Stimulated activated effector memory CD8-positive, alpha-beta T cell treated with anti-CD3 and anti-CD28 coated beads, Interleukin-12 subunit alpha, Interleukin-12 subunit beta, amount 100 ng/mL, for 72 hours (primary cell): Measurements from ENCODE around the gene CYB561D2.
A peak's percentile ranks its signal among the peaks of the same experiment; 100 is the strongest.

Source experiments
- ATAC-seq: fragments of 150-1000 bp; cut with Tn5 transposase; 2 replicates; pipeline ENCODE4 v1.10.0; 2021
- DNase-seq, 2 donors: peaks; one replicate each; pipeline ENCODE4 v3.0.0; 2021 to 2022; ENCODE audit warnings: low spot score in 2 of 2
- H3K27ac Mint-ChIP-seq: one replicate; pipeline ENCODE4 v1.8.0; 2022; ENCODE audit warnings: mild to moderate bottlenecking, mixed read lengths
- H3K36me3 Mint-ChIP-seq: one replicate; pipeline ENCODE4 v1.8.0; 2022; ENCODE audit warnings: mild to moderate bottlenecking, mixed read lengths
- H3K4me1 Mint-ChIP-seq: one replicate; pipeline ENCODE4 v1.8.0; 2022; ENCODE audit warnings: mixed read lengths
- H3K4me3 Mint-ChIP-seq: one replicate; pipeline ENCODE4 v1.8.0; 2022; ENCODE audit warnings: mild to moderate bottlenecking, mixed read lengths
- H3K9me3 Mint-ChIP-seq: one replicate; pipeline ENCODE4 v1.8.0; 2022; ENCODE audit warnings: mixed read lengths

The CYB561D2 gene

DNA sequence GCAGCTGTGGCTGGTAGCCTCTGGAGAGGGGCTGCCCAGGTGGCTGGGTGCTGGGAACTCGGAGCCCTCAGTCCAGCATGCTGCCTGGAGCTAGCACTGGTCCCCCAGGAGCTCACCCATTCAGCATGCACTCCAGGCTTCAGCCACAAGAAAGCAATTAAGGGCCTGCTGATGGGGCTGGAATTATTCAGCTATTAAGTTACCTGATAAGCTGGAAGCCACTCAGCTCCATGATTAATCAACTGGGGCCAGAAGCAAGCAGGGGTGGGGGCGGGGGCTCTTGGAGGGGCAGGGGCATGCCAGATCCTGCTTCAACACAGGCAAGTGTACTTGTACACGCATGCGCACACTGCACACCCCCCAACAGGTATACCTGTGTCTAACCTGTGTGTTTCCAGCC is 30.7 kb downstream of the CYB561D2 start:
- H3K4me1 Mint-ChIP-seq, result peaks cover 7% of the 10 kb centered on the region
- no peak for ATAC-seq
- peak overlapping the region; percentile 72 for H3K27ac Mint-ChIP-seq
- DNase-seq, result no peak
- no peaks in the 10 kb centered on the region for H3K9me3 Mint-ChIP-seq
- H3K4me3 Mint-ChIP-seq, result no peak overlapping the region
- peaks cover 7% of the 10 kb centered on the region for H3K36me3 Mint-ChIP-seq

DNA sequence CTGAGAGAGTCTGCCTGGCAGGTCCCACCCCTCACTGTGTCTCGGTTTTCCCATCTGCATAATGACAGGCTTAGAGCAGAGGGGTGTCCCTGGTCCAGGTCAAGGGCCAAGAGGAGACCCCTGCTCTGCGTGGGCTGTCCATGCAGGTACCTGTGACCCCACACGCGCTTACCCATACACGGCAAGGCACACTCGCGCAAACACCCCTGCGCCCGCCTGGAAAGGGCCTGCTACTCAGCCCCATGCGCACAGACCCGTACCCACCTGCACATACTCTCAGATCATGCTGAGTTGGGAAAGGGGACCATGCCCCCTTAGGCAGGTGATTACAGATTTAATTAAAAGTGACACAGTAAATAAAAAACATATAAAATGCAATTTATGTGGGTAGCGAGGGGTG is 32.1 kb downstream of the CYB561D2 start:
- Mint-ChIP-seq H3K9me3 (no peaks in the 10 kb centered on the region), H3K4me1 (peaks cover 7% of the 10 kb centered on the region), H3K36me3 (peaks cover 7% of the 10 kb centered on the region), H3K4me3 (no peak overlapping the region), H3K27ac (no peak overlapping the region)
- ATAC-seq (no peak), DNase-seq (no peak)

DNA sequence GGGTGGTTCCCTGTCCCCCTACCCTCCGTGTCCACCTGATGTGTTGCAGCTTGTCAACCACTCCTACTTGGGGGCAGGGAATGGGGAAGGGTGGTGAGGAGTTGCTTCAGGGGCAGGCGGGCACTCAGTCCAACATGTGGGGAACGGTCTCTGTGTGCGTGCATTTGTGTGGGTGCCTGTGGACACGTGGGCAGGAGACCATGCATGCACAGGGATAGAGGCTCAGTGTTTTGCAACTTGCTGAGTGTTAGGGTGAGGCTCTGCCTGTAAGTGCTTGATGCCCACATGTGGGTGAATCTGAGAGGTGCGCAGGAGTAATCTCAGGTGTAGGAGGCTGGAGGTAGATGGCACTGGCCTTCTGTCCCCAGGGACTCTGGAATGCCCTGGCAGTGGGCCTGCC is 33.1 kb downstream of the CYB561D2 start:
- Mint-ChIP-seq H3K9me3 (no peaks in the 10 kb centered on the region), H3K4me3 (no peak overlapping the region), H3K4me1 (no peaks in the 10 kb centered on the region), H3K36me3 (no peaks in the 10 kb centered on the region), H3K27ac (peak overlapping the region; percentile 9)
- ATAC-seq, result no peak
- DNase-seq, result no peak

DNA sequence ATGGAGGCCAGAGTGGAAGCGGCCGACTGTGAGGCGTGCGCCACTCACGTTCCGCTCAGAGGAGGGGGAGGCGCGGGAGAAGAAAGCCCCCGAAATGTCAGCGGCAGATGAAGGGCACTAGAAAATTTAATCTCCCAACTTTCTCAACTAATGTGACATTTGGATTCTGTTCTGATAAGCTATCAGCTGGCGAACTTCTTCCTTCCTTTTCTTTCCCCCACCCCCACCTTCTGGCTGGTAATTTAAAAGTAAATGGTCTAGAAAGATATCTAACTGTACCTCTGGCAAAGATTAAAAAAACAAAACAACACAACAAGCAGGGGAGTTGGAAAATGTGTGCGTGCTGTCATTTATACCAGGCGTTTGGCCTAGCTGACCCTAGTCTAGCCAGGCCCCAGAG is 35.1 kb downstream of the CYB561D2 start:
- DNase-seq (no peak), ATAC-seq (no peak)
- no peaks in the 10 kb centered on the region for H3K9me3 Mint-ChIP-seq
- no peak overlapping the region for H3K4me3 Mint-ChIP-seq
- no peaks in the 10 kb centered on the region for H3K4me1 Mint-ChIP-seq
- H3K36me3 Mint-ChIP-seq, result no peaks in the 10 kb centered on the region
- no peak overlapping the region for H3K27ac Mint-ChIP-seq

DNA sequence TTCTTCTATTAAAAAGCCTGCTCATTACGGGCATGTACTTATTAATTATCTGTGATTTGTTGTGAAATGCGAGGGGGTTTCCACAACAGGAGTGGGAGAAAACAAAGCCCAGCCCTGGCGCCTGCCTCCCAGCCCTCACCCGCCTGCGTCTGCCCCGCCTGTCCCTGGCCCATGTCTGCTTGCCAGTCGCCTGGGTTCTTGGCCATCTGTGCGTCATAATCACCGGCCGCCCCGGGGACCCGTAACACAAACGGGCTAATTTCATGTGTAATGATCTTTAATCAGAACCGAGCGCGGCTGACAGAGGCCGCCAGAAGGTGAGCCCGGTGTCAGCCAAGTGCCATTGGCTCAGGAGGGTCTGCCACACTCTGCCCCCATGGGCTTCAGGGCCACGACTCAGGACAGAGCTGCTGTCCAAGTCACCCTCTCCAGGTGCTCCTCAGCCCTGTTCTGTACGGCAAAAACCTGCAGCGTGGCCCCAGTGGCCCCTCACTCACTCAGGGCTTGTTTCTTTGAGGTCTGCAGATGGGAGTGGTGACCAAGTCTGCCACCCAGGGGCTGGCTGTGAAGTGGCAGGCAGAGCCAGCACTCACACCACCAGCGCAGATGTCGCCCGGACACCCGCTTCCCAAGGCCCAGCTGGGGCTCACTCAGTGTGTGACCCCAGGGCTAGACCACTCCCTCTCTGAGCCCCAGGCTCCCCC is 37.5 kb downstream of the CYB561D2 start:
- peaks cover 18% of the 10 kb centered on the region for H3K4me1 Mint-ChIP-seq
- no peaks in the 10 kb centered on the region for H3K36me3 Mint-ChIP-seq
- H3K9me3 Mint-ChIP-seq, result no peaks in the 10 kb centered on the region
- H3K4me3 Mint-ChIP-seq, result no peak overlapping the region
- DNase-seq, result no peak
- no peak for ATAC-seq
- no peak overlapping the region for H3K27ac Mint-ChIP-seq

DNA sequence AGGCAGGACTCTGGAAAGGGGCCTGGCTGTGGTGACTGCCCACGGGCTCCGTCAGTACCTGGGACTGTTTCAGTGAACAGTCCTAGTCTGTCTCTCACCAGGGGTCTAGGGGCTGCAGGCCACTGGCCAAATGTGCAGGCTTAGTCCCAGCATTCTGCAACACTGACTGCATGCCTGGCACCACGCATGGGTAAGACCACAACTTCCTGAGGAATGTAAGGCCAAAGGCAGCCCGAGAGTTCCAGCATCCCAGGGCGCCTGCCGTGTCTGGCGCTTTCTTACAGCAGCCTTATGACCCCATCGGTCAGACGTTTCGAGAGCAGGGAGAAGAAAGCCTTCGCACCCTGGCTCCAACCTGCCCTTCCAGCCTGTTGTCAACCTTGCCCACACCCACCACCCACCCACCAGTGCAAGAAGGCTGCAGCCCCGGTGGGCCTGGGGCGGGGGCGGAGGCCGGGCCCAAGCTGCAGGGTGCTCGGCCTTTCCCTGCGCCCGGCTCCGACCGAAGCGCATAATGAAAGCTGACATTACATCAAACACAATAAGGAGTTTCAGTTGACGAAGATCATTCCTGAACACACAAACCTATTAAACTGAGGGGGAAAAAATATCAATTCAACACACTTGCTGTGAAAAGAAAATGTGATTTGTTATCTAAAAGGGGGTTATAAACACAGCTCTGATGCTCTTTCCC is 38.2 kb downstream of the CYB561D2 start:
- no peak overlapping the region for H3K27ac Mint-ChIP-seq
- no peak for ATAC-seq
- H3K36me3 Mint-ChIP-seq, result no peaks in the 10 kb centered on the region
- no peaks in the 10 kb centered on the region for H3K9me3 Mint-ChIP-seq
- H3K4me3 Mint-ChIP-seq, result no peak overlapping the region
- peaks cover 19% of the 10 kb centered on the region for H3K4me1 Mint-ChIP-seq
- no peak for DNase-seq

DNA sequence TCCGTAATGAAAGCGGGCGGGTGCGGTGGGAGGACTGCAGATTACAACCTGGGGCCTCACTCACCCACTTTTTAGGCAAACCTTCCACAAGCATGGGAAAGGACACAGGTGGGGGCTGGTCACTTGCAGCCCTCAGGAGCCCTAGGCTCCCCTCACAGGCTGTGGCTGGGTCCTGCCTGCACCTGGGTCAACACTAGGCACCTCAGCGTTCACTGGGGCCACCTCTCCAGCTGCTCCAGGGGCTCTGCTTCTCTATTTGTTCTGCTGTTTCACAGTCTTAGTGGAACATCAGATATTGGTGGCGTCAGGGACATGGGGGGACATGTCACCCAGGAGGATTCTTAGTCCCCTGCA is 38.7 kb downstream of the CYB561D2 start:
- Mint-ChIP-seq H3K9me3 (no peaks in the 10 kb centered on the region), H3K27ac (no peak overlapping the region), H3K4me1 (peaks cover 19% of the 10 kb centered on the region), H3K4me3 (no peak overlapping the region), H3K36me3 (no peaks in the 10 kb centered on the region)
- no peak for DNase-seq
- no peak for ATAC-seq

DNA sequence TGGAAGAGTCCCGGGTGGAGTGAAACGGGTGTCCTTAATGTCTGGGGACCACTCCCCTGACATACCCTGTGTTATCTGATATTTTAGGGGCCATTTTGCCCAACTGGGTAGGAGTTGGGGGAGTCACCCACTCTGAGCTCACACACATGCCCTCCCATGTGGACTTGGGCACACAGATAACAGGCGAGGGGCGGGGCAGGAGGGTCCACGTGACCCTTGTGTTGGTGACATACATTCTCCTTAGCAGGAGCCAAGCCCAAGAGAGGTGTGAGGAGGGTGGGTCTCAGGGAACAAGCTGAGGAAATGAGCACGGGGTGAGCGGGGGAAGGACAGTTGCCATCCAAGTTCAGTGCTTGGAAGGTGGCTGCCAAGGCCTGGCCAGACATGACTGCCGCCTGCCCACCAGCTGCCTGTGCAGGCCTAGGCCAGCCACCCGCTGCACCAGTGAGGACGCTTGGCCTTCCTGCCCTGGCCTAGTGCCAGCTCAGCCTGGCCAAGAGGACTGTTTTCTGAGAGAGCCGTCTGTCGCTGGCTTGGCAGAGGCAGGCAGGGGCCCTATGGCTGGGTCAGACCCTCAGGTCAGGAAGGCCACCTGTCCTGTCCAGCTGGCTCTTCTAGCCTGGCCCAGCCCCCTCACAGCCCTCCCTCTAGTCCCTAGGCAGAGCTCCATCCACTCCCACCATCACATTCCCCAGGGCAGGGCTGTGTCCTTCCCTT is 40.0 kb downstream of the CYB561D2 start:
- peaks cover 19% of the 10 kb centered on the region for H3K4me1 Mint-ChIP-seq
- H3K4me3 Mint-ChIP-seq, result no peak overlapping the region
- DNase-seq, result no peak
- peak overlapping the region; percentile 76 for H3K27ac Mint-ChIP-seq
- ATAC-seq, result no peak
- H3K36me3 Mint-ChIP-seq, result no peaks in the 10 kb centered on the region
- H3K9me3 Mint-ChIP-seq, result no peaks in the 10 kb centered on the region

DNA sequence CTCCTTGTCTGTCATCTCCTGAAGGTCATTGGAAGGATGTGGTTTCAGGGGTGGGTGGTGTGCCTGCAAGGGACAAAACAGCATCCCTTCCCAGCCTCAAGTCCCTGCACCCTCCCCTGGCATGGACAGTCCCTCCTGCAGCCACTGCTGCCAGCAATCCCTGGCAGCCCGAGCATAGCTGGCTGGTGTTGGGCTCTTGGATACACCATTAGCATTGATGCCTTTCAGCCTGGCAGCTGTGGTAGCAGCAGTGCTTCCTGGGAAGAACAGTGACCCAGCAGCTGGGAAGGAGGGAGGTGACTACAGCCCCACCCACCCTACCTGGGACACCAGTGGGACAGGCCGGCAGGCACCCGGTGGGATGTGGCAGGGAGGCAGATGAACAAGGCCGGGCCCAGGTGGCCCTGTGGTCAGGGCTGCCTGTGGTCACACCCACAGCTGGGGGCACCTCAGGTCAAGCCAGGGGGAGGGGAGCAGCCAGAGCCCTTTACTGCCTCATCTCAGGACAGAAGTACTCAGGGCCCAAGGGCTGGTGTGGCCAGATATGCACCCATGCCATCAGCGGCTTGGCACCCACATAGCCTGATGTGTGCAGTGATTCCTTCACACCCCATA is 41.5 kb downstream of the CYB561D2 start:
- peak overlapping the region; percentile 76 for H3K27ac Mint-ChIP-seq
- no peaks in the 10 kb centered on the region for H3K36me3 Mint-ChIP-seq
- DNase-seq (no peak), ATAC-seq (peak; percentile 8)
- H3K4me1 Mint-ChIP-seq, result peaks cover 27% of the 10 kb centered on the region
- no peaks in the 10 kb centered on the region for H3K9me3 Mint-ChIP-seq
- no peak overlapping the region for H3K4me3 Mint-ChIP-seq

DNA sequence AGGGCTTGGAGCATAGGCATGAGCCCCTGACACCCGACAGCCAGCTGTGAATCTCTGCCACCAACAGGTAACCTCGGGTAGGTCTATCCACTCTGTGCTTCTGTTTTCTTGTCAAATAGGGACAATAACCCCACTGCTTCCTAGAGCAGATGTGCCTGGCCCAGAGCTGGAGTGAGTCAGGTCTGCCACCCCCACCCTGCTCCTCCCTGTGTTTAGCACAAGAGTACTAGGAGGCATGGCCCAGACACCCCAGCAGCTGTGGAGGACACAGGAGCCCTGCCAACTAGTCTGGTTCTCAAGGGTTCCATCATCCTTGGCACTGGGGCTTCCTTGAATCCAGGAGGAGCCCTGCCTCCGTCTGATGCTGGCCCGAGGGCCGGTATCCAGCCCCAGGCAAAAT is 42.4 kb downstream of the CYB561D2 start:
- peaks cover 27% of the 10 kb centered on the region for H3K4me1 Mint-ChIP-seq
- ATAC-seq (no peak), DNase-seq (no peak)
- H3K36me3 Mint-ChIP-seq, result no peaks in the 10 kb centered on the region
- no peaks in the 10 kb centered on the region for H3K9me3 Mint-ChIP-seq
- H3K4me3 Mint-ChIP-seq, result no peak overlapping the region
- H3K27ac Mint-ChIP-seq, result peak overlapping the region; percentile 43

DNA sequence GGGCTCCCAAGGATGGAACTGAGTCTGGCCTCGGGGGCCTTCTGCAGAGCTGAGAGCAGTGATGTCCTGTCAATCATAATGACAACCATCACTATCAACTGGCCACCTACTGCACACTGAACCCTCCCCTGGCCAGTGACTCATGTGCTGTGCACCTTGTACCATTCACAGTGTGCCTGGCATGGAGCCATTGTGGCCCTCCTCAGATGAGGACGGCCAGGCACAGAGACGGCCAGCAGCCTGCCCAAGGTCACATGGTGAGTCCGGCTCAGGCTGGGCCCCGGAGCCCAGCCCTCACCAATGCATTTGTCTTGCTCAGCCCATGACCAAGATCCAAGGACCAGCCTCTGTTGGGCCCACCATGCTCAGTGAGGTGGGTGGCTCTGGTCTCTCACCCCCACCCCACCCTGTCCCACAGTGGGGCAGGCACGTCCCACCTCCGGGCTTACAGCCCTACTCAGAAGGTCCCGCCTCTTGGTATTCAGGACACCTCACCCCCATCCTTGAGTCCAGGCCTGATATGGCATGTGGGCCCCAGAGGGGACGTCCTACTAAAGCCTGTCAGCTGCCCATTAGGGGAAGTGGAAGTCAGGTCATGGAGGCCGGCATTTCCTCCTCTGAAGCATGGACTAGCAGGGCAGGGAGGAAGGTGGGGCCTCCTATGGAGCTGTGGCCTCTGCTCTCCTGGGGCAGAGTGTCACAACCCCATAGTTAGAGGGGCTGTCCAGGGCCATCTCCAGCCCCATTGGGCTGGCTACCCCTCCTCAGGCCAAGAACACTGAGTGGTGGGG is 44.6 kb downstream of the CYB561D2 start:
- H3K9me3 Mint-ChIP-seq, result no peaks in the 10 kb centered on the region
- no peak overlapping the region for H3K4me3 Mint-ChIP-seq
- ATAC-seq, result no peak
- H3K36me3 Mint-ChIP-seq, result no peaks in the 10 kb centered on the region
- H3K27ac Mint-ChIP-seq, result peak overlapping the region; percentile 39
- DNase-seq, result no peak
- H3K4me1 Mint-ChIP-seq, result peaks cover 32% of the 10 kb centered on the region

DNA sequence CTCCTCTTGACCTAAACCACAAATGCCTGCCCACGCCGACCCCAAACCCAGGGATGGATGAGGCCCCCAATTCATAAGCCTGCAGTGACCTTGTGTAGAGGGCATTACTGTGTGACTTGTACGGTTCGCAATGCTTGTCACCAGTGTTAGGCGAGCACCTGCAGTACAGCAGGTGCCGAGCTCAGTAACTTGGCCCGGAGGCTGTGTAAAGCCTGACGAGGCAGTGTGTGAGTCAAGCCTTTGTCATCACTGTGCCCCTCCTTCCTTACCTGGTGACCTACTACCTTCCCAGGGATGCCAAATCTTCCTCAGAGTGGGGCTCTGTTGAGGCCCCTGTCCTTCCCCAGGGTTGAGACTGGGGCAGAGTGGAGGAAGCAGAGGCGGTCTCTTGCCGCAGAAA is 45.8 kb downstream of the CYB561D2 start:
- Mint-ChIP-seq H3K27ac (peak overlapping the region; percentile 39), H3K9me3 (no peaks in the 10 kb centered on the region), H3K4me3 (no peak overlapping the region), H3K36me3 (no peaks in the 10 kb centered on the region), H3K4me1 (peaks cover 30% of the 10 kb centered on the region)
- ATAC-seq, result no peak
- DNase-seq, result no peak

DNA sequence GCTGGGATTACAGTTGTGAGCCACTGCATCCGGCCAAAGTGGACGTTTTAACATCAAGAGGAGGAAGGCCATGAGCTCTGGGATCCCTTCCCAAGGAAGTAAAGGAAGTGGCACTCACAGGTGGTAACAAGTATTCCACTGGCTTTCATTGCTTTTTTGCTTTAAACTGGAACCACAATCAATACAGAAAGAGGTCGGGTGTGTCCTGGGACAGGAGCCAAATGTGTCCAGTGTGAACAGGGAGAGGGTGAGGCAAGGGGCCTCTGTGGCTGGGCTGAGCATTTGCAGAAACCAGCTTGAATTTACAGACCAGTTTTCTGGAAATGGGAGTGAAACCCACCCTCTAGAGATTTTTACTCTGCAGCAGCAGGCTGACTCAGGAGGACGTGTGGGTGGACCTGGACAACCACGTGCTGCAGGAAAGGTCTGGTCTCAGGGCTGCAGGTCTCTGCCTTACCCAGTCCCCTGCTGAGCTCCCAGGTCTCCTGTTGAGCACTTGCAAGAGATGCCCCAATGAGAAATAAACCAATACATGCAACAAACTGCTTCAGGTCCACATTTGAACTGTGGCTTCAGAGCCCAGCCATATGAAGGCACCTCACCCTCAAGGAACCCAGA is 51.4 kb downstream of the CYB561D2 start:
- Mint-ChIP-seq H3K36me3 (no peaks in the 10 kb centered on the region), H3K4me1 (peaks cover 27% of the 10 kb centered on the region), H3K27ac (no peak overlapping the region), H3K9me3 (no peaks in the 10 kb centered on the region), H3K4me3 (no peak overlapping the region)
- ATAC-seq (no peak), DNase-seq (no peak)
